HEK293T (cell line): ENCODE data around the gene VPS41.

Source experiments
- BHLHE40 ChIP-seq: fragments of 450-650 bp; IDR thresholded peaks from 2 replicates; pipeline ENCODE4 v1.6.1; 2016; ENCODE audit warnings: mild to moderate bottlenecking, moderate library complexity, borderline replicate concordance
- ELF4 ChIP-seq: fragments of 450-650 bp; IDR thresholded peaks from 2 replicates; pipeline ENCODE4 v1.6.1; 2017; ENCODE audit warnings: antibody characterized with exemption
- L3MBTL2 ChIP-seq: fragments of 450-650 bp; conservative IDR thresholded peaks from 2 replicates; pipeline ENCODE4 v1.6.1; 2016; ENCODE audit warnings: mild to moderate bottlenecking
- LEF1 ChIP-seq: fragments of 450-650 bp; IDR thresholded peaks from 2 replicates; pipeline ENCODE4 v1.6.1; 2017; ENCODE audit warnings: mild to moderate bottlenecking, borderline replicate concordance
- SP1 ChIP-seq: fragments of 450-650 bp; IDR thresholded peaks from 2 replicates; pipeline ENCODE4 v1.6.1; 2017
- SUZ12 ChIP-seq: fragments of 450-650 bp; IDR thresholded peaks from 2 replicates; pipeline ENCODE4 v1.6.1; 2016; ENCODE audit warnings: mild to moderate bottlenecking
- ZNF384 ChIP-seq: fragments of 450-650 bp; IDR thresholded peaks from 2 replicates; pipeline ENCODE4 v1.6.1; 2016
- TF ChIP-seq, protein P1 (sequence below): fragments of 450-650 bp; IDR thresholded peaks from 2 replicates; pipeline ENCODE4 v1.6.1; 2016

DNA sequence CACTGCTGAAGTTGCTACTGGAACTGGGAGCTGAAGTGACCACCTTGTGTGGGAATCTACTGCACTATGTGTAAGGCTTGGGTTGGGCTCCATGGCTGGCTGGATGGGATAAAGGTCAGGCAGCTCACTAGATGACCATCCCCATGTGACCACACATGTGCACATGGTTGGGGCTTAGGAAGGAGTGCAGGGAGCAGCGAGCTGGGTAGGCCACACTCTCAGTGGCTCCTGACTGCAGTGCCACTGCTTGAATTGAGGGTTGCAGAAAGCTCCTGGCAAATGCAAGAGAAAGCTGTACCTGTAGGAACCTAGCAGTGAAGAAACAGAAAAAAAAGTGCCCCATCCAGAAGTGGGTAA lies 230.3 kb downstream of the VPS41 start:
- no peak for TF ChIP-seq SP1
- TF ChIP-seq ELF4 = no peak
- TF ChIP-seq ZNF384 = no peak
- no peak for TF ChIP-seq SUZ12
- no peak for TF ChIP-seq BHLHE40
- no peak for TF ChIP-seq LEF1
- TF ChIP-seq, protein P1, sequence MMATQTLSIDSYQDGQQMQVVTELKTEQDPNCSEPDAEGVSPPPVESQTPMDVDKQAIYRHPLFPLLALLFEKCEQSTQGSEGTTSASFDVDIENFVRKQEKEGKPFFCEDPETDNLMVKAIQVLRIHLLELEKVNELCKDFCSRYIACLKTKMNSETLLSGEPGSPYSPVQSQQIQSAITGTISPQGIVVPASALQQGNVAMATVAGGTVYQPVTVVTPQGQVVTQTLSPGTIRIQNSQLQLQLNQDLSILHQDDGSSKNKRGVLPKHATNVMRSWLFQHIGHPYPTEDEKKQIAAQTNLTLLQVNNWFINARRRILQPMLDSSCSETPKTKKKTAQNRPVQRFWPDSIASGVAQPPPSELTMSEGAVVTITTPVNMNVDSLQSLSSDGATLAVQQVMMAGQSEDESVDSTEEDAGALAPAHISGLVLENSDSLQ = no peak
- no peak for TF ChIP-seq L3MBTL2
